HEK293T (cell line): Measurements from ENCODE around the gene NDUFB8.

Experiments used
- ARNT ChIP-seq: fragments of 450-650 bp; IDR thresholded peaks from 2 replicates; pipeline ENCODE4 v1.6.1; 2017; ENCODE audit warnings: mild to moderate bottlenecking
- BHLHE40 ChIP-seq: fragments of 450-650 bp; IDR thresholded peaks from 2 replicates; pipeline ENCODE4 v1.6.1; 2016; ENCODE audit warnings: mild to moderate bottlenecking, moderate library complexity, borderline replicate concordance
- ELF4 ChIP-seq: fragments of 450-650 bp; IDR thresholded peaks from 2 replicates; pipeline ENCODE4 v1.6.1; 2017; ENCODE audit warnings: antibody characterized with exemption
- FOXA1 ChIP-seq: fragments of 450-650 bp; IDR thresholded peaks from 2 replicates; pipeline ENCODE4 v1.6.1; 2016; ENCODE audit warnings: mild to moderate bottlenecking
- FOXM1 ChIP-seq: fragments of 450-650 bp; IDR thresholded peaks from 2 replicates; pipeline ENCODE4 v1.6.1; 2017; ENCODE audit warnings: mild to moderate bottlenecking, borderline replicate concordance
- L3MBTL2 ChIP-seq: fragments of 450-650 bp; conservative IDR thresholded peaks from 2 replicates; pipeline ENCODE4 v1.6.1; 2016; ENCODE audit warnings: mild to moderate bottlenecking
- PKNOX1 ChIP-seq: fragments of 450-650 bp; IDR thresholded peaks from 2 replicates; pipeline ENCODE4 v1.6.1; 2016
- SP1 ChIP-seq: fragments of 450-650 bp; IDR thresholded peaks from 2 replicates; pipeline ENCODE4 v1.6.1; 2017
- TARDBP ChIP-seq: fragments of 450-650 bp; IDR thresholded peaks from 2 replicates; pipeline ENCODE4 v1.6.1; 2016
- ZNF384 ChIP-seq: fragments of 450-650 bp; IDR thresholded peaks from 2 replicates; pipeline ENCODE4 v1.6.1; 2016

- no peak for TF ChIP-seq ZNF384
- no peak for TF ChIP-seq ELF4
- no peak for TF ChIP-seq L3MBTL2
- TF ChIP-seq SP1: no peak
- no peak for TF ChIP-seq ARNT
- no peak for TF ChIP-seq FOXA1
- TF ChIP-seq PKNOX1: no peak
- TF ChIP-seq TARDBP: no peak
- no peak for TF ChIP-seq FOXM1
- TF ChIP-seq BHLHE40: no peak
Observed at GRCh38 chr10:100506596-100507356, 22.9 kb downstream of the NDUFB8 start.
